Sigmoid colon (tissue), 7 donors: ENCODE results near the gene PRKCB. TPM values are rescaled to one million over a fixed set of nuclear protein-coding genes. Genes with fewer than 3 reads are reported as not detected.

Source experiments
- DNase-seq: peaks from one replicate; pipeline ENCODE4 v3.0.0-alpha.2; 2019
- H3K27ac ChIP-seq, 4 donors: fragments of 200-600 bp; sonication (generic); one replicate each; pipeline ENCODE4 v1.5.1; 2016 to 2019; ENCODE audit warnings: mild to moderate bottlenecking in 1 of 4
- H3K27me3 ChIP-seq, 3 donors: fragments of 200-600 bp; sonication (generic); one replicate each; pipeline ENCODE4 v1.5.1; 2019; ENCODE audit warnings: mild to moderate bottlenecking in 1 of 3
- H3K36me3 ChIP-seq, 4 donors: fragments of 200-600 bp; sonication (generic); one replicate each; pipeline ENCODE4 v1.5.1; 2016 to 2019
- H3K4me1 ChIP-seq, 4 donors: fragments of 200-600 bp; sonication (generic); one replicate each; pipeline ENCODE4 v1.5.1; 2017 to 2019
- H3K4me3 ChIP-seq, 4 donors: fragments of 200-600 bp; sonication (generic); one replicate each; pipeline ENCODE4 v1.5.1; 2017 to 2019; ENCODE audit warnings: mild to moderate bottlenecking in 2 of 4, moderate library complexity in 1 of 4
- H3K9me3 ChIP-seq, 4 donors: fragments of 200-600 bp in 3 of 4; sonication (generic) in 3 of 4; one replicate each; pipeline versions ENCODE4 v1.5.1 to v1.6.1; 2013 to 2019
- EP300 ChIP-seq, 4 donors: sonication (generic); formaldehyde crosslinking; IDR thresholded peaks; one replicate each; pipeline ENCODE4 v1.6.1; 2017; ENCODE audit warnings: antibody characterized with exemption in 4 of 4
- POLR2A ChIP-seq, 2 donors: fragments of 450-650 bp; IDR thresholded peaks; one replicate each; pipeline ENCODE4 v1.6.1; 2016; ENCODE audit warnings: antibody characterized with exemption in 2 of 2, mild to moderate bottlenecking in 2 of 2, moderate library complexity in 2 of 2
- POLR2AphosphoS5 ChIP-seq, 4 donors: sonication (generic); formaldehyde crosslinking; IDR thresholded peaks; one replicate each; pipeline ENCODE4 v1.6.1; 2017; ENCODE audit warnings: antibody characterized with exemption in 4 of 4
- WGBS, 2 donors: extraction: QIAGEN DNeasy Blood & Tissue Kit; methylation state at CpG; one replicate each; pipeline ENCODE4 v1.1.7; 2013; 5-methylcytosine and 5-hydroxymethylcytosine counted together
- intact Hi-C: fragments of 100-400 bp; cut with DNase I; formaldehyde crosslinking; loops from one replicate; pipeline ENCODE4 v1.15.1; 2023
- polyA plus RNA-seq, 3 donors: library from polyadenylated mRNA; stranded (reverse); fragments of 200-250 nt; gene quantifications; one replicate each; pipeline ENCODE4 v1.2.3, GENCODE V29; 2013
- total RNA-seq, 4 donors: library from RNA; depleted of rRNA; stranded (reverse); fragments of >200 nt; gene quantifications; one replicate each; pipeline ENCODE4 v1.1.0, GENCODE V29; 2016
- TF ChIP-seq, protein P1 (sequence below), 4 experiments: fragments of 450-650 bp in 3 of 4; fragments of 200-600 bp in 1 of 4; IDR thresholded peaks; one replicate each; pipeline ENCODE4 v1.5.1; 2016 to 2019; ENCODE audit warnings: antibody characterized with exemption in 4 of 4, mild to moderate bottlenecking in 3 of 4, moderate library complexity in 2 of 4
- donor health status: healthy with polysubstance abuse.
- donor health status: Bipolar disorder and iron deficiency.
- donor health status: healthy.

The PRKCB gene
- total and polyA plus RNA-seq, 7 donors, result 3.0 to 43.8 (median 21.4) TPM

GRCh38 chr16:23843143-23843542 lies 7.4 kb downstream of the PRKCB start:
- Histone ChIP-seq H3K4me3 (no peak overlapping the region), H3K36me3 (no peaks in the 10 kb centered on the region), H3K27me3 (no peaks in the 10 kb centered on the region), H3K9me3 (no peaks in the 10 kb centered on the region), H3K27ac (no peak overlapping the region), H3K4me1 (peaks cover 0 to under 1% (median 0%) of the 10 kb centered on the region in 4 donors)
- intact Hi-C loops, result no loop called here
- 65 to 84% methylated on average over 4 of the region's 4 CpGs for WGBS, 2 donors
- TF ChIP-seq EP300 (IDR thresholded peaks at IDR 0.05) (no peak), POLR2A (IDR thresholded peaks at IDR 0.05) (no peak), POLR2AphosphoS5 (IDR thresholded peaks at IDR 0.05) (no peak)
- TF ChIP-seq, protein P1, sequence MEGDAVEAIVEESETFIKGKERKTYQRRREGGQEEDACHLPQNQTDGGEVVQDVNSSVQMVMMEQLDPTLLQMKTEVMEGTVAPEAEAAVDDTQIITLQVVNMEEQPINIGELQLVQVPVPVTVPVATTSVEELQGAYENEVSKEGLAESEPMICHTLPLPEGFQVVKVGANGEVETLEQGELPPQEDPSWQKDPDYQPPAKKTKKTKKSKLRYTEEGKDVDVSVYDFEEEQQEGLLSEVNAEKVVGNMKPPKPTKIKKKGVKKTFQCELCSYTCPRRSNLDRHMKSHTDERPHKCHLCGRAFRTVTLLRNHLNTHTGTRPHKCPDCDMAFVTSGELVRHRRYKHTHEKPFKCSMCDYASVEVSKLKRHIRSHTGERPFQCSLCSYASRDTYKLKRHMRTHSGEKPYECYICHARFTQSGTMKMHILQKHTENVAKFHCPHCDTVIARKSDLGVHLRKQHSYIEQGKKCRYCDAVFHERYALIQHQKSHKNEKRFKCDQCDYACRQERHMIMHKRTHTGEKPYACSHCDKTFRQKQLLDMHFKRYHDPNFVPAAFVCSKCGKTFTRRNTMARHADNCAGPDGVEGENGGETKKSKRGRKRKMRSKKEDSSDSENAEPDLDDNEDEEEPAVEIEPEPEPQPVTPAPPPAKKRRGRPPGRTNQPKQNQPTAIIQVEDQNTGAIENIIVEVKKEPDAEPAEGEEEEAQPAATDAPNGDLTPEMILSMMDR (IDR thresholded peaks at IDR 0.05), result no peak
- no peak for DNase-seq

DNA sequence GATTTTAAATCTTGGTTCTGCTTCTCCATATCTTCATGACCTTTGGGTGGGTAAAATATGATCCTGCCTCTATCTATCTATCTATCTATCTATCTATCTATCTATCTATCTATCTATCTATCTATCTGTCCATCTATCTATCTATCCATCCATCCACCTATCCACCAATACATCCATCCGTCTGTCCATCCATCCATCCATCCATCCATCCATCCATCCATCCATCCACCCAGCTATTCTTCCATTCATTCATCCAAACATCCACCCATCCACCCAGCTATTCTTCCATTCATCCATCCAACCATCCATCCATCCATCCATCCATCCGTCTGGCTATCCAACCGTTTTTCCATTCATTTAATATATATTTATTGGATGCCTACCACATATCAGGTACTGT lies 11.5 kb downstream of the PRKCB start:
- H3K4me3 ChIP-seq, result no peak overlapping the region
- H3K27ac ChIP-seq, result no peak overlapping the region
- H3K9me3 ChIP-seq, result peaks cover 0 to 3% (median 0%) of the 10 kb centered on the region in 4 donors
- H3K36me3 ChIP-seq, result no peaks in the 10 kb centered on the region
- intact Hi-C loops, result no loop called here
- TF ChIP-seq POLR2A (IDR thresholded peaks at IDR 0.05), result no peak
- TF ChIP-seq, protein P1 (IDR thresholded peaks at IDR 0.05), result no peak
- TF ChIP-seq POLR2AphosphoS5 (IDR thresholded peaks at IDR 0.05), result no peak
- TF ChIP-seq EP300 (IDR thresholded peaks at IDR 0.05), result no peak
- H3K4me1 ChIP-seq, result no peaks in the 10 kb centered on the region
- H3K27me3 ChIP-seq, result no peaks in the 10 kb centered on the region
- DNase-seq, result no peak
- WGBS, 2 donors, result 57 to 76% methylated on average over 3 of the region's 3 CpGs

- H3K4me3 ChIP-seq, result no peak overlapping the region
- no peaks in the 10 kb centered on the region for H3K4me1 ChIP-seq
- H3K27ac ChIP-seq, result no peak overlapping the region
- 49 to 76% methylated on average over 3 of the region's 3 CpGs for WGBS, 2 donors
- no peak for DNase-seq
- H3K36me3 ChIP-seq, result no peaks in the 10 kb centered on the region
- no peaks in the 10 kb centered on the region for H3K27me3 ChIP-seq
- peaks cover 0 to 3% (median 0%) of the 10 kb centered on the region in 4 donors for H3K9me3 ChIP-seq
- TF ChIP-seq POLR2AphosphoS5 (IDR thresholded peaks at IDR 0.05), result no peak
- intact Hi-C loops, result no loop called here
These were observed 12.2 kb downstream of the PRKCB start for GRCh38 chr16:23847948-23848347.

GRCh38 chr16:23848958-23849357 lies 13.2 kb downstream of the PRKCB start:
- no peak for DNase-seq
- H3K27me3 ChIP-seq, result no peaks in the 10 kb centered on the region
- no peak overlapping the region for H3K27ac ChIP-seq
- peaks cover 0 to 3% (median 0%) of the 10 kb centered on the region in 4 donors for H3K9me3 ChIP-seq
- intact Hi-C loops, result no loop called here
- no peaks in the 10 kb centered on the region for H3K4me1 ChIP-seq
- no peak overlapping the region for H3K4me3 ChIP-seq
- TF ChIP-seq, protein P1 (IDR thresholded peaks at IDR 0.05), result no peak
- TF ChIP-seq POLR2AphosphoS5 (IDR thresholded peaks at IDR 0.05) (no peak), EP300 (IDR thresholded peaks at IDR 0.05) (no peak), POLR2A (IDR thresholded peaks at IDR 0.05) (no peak)
- WGBS, 2 donors, result 71 to 78% methylated on average over 9 of the region's 9 CpGs
- H3K36me3 ChIP-seq, result no peaks in the 10 kb centered on the region

DNA sequence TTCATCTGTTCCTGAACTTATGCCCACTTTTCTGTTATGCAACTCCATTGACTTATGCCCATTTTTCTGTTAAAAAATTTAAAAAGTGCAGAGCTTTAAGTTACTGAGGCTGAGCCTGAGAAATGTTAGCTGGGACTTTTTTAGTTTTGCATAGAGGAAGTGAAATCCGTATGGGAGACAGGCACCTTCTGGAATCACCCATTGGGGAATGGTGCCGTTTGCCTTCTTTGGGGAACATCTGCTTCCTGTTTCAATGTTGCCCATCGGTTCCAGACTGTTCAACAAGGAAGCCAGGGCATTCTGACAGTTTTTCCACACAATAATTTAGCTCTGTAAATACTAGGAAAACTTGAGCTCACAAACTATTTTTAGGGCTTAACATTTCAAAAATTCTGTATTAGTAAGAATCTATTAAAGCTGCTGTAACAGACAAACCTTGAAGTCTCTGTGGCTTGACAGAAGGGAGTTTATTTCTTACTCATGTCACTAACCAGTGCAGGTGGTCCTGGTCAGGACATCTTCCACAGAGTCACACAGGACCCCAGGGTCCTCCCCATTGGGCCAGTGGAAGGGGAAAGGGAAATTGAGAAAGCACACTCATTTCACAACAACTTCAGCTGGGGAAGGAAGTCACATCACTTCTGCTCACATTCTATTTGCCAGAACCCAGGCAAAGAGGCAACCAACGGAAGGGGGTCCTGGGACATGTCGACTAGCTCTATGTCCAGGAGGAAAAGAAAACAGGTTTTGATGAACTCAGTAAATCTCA lies 17.2 kb downstream of the PRKCB start:
- Histone ChIP-seq H3K27ac (no peak overlapping the region), H3K36me3 (no peaks in the 10 kb centered on the region), H3K9me3 (peaks cover 0 to 3% (median 0%) of the 10 kb centered on the region in 4 donors), H3K4me1 (peaks cover 0 to 13% (median 5%) of the 10 kb centered on the region in 4 donors), H3K4me3 (no peak overlapping the region), H3K27me3 (no peaks in the 10 kb centered on the region)
- WGBS, 2 donors, result 47 to 53% methylated on average over 5 of the region's 5 CpGs
- DNase-seq, result no peak
- TF ChIP-seq, protein P1 (IDR thresholded peaks at IDR 0.05), result no peak
- TF ChIP-seq EP300 (IDR thresholded peaks at IDR 0.05), result no peak
- no peak for TF ChIP-seq POLR2A (IDR thresholded peaks at IDR 0.05)
- no peak for TF ChIP-seq POLR2AphosphoS5 (IDR thresholded peaks at IDR 0.05)
- intact Hi-C loops, result no loop called here
